Mesenchymal stem cell (in vitro differentiated cells and primary cell): Measurements from ENCODE around the gene DGCR2.

Source experiments
- DNase-seq: peaks from one replicate; pipeline ENCODE4 v3.0.0-alpha.2; 2013
- H2AFZ ChIP-seq: one replicate; pipeline ENCODE4 v1.6.1; 2013; ENCODE audit warnings: low read depth, mild to moderate bottlenecking, control low read depth, inconsistent platforms, low read length, moderate library complexity
- H2AK5ac ChIP-seq: 2 replicates; pipeline ENCODE4 v1.6.1; 2013; ENCODE audit warnings: low read length, moderate library complexity, mild to moderate bottlenecking, inconsistent platforms; ENCODE audit not compliant: severe bottlenecking
- H2BK120ac ChIP-seq: one replicate; pipeline ENCODE4 v1.6.1; 2013; ENCODE audit warnings: low read depth, mild to moderate bottlenecking, inconsistent platforms, low read length, moderate library complexity
- H2BK12ac ChIP-seq, 2 experiments: one replicate each; pipeline ENCODE4 v1.6.1; 2013; ENCODE audit warnings: inconsistent platforms in 2 of 2, low read length in 2 of 2, mild to moderate bottlenecking in 2 of 2, moderate library complexity in 2 of 2, control low read depth in 1 of 2
- H2BK15ac ChIP-seq: one replicate; pipeline ENCODE4 v1.6.1; 2013; ENCODE audit warnings: mild to moderate bottlenecking, low read depth, inconsistent platforms; ENCODE audit not compliant: poor library complexity, severe bottlenecking
- H2BK5ac ChIP-seq: 2 replicates; pipeline ENCODE4 v1.6.1; 2013; ENCODE audit warnings: low read depth, mild to moderate bottlenecking, low read length, control low read depth, inconsistent platforms; ENCODE audit not compliant: poor library complexity, severe bottlenecking
- H3K14ac ChIP-seq, 2 experiments: one replicate each; pipeline ENCODE4 v1.6.1; 2013; ENCODE audit warnings: inconsistent platforms in 2 of 2, low read length in 2 of 2, control low read depth in 1 of 2, mild to moderate bottlenecking in 1 of 2, moderate library complexity in 1 of 2
- H3K18ac ChIP-seq, 2 experiments: one replicate each; pipeline ENCODE4 v1.6.1; 2013; ENCODE audit warnings: inconsistent platforms in 2 of 2, low read length in 2 of 2, control low read depth in 1 of 2, low read depth in 1 of 2, mild to moderate bottlenecking in 1 of 2
- H3K23ac ChIP-seq, 2 experiments: one replicate each; pipeline ENCODE4 v1.6.1; 2013; ENCODE audit warnings: inconsistent platforms in 2 of 2, low read length in 2 of 2, mild to moderate bottlenecking in 2 of 2, moderate library complexity in 2 of 2, control low read depth in 1 of 2
- H3K27ac ChIP-seq: 2 replicates; pipeline ENCODE4 v1.5.1; 2013; ENCODE audit warnings: mild to moderate bottlenecking, moderate library complexity, low read length, control low read depth, inconsistent platforms; ENCODE audit not compliant: poor library complexity, severe bottlenecking
- H3K27me3 ChIP-seq, 2 experiments: 2 replicates each; pipeline versions ENCODE4 v1.6.1 to v1.7.0; 2013; ENCODE audit warnings: low read length in 2 of 2, mild to moderate bottlenecking in 2 of 2, moderate library complexity in 2 of 2, control low read depth in 1 of 2, inconsistent platforms in 1 of 2; ENCODE audit not compliant: control insufficient read depth in 1 of 2, insufficient read depth in 1 of 2
- H3K36me3 ChIP-seq, 2 experiments: 2 replicates each; pipeline versions ENCODE4 v1.6.1 to v1.7.0; 2013; ENCODE audit warnings: low read length in 2 of 2, control low read depth in 1 of 2, inconsistent platforms in 1 of 2, low read depth in 1 of 2, mild to moderate bottlenecking in 1 of 2; ENCODE audit not compliant: insufficient read depth in 2 of 2, control insufficient read depth in 1 of 2
- H3K4ac ChIP-seq, 2 experiments: one replicate each; pipeline ENCODE4 v1.6.1; 2013; ENCODE audit warnings: inconsistent platforms in 2 of 2, low read length in 2 of 2, mild to moderate bottlenecking in 2 of 2, moderate library complexity in 2 of 2, control low read depth in 1 of 2, low read depth in 1 of 2
- H3K4me1 ChIP-seq: 2 replicates; pipeline ENCODE4 v1.6.1; 2013; ENCODE audit warnings: low read depth, low read length, control low read depth; ENCODE audit not compliant: control insufficient read depth, insufficient read depth
- H3K4me2 ChIP-seq: 2 replicates; pipeline ENCODE4 v1.6.1; 2013; ENCODE audit warnings: low read length, mild to moderate bottlenecking, inconsistent platforms; ENCODE audit not compliant: poor library complexity, severe bottlenecking
- H3K4me3 ChIP-seq, 2 experiments: 2 replicates each; pipeline versions ENCODE4 v1.5.1 to v1.7.0; 2013; ENCODE audit warnings: low read length in 2 of 2, mild to moderate bottlenecking in 2 of 2, control low read depth in 1 of 2, low read depth in 1 of 2; ENCODE audit not compliant: insufficient read depth in 1 of 2
- H3K79me1 ChIP-seq: replicated peaks from 2 replicates; pipeline ENCODE4 v1.6.1; 2013; ENCODE audit warnings: mild to moderate bottlenecking, control low read depth, low read length, inconsistent platforms; ENCODE audit not compliant: poor library complexity, severe bottlenecking
- H3K9ac ChIP-seq: 2 replicates; pipeline ENCODE4 v1.7.0; 2013; ENCODE audit warnings: mild to moderate bottlenecking, low read length, moderate library complexity
- H3K9me3 ChIP-seq: 2 replicates; pipeline ENCODE4 v1.7.0; 2013; ENCODE audit warnings: mild to moderate bottlenecking, low read length; ENCODE audit not compliant: control insufficient read depth
- H4K8ac ChIP-seq: one replicate; pipeline ENCODE4 v1.6.1; 2013; ENCODE audit warnings: inconsistent platforms, mild to moderate bottlenecking, low read length, moderate library complexity
- H4K91ac ChIP-seq: one replicate; pipeline ENCODE4 v1.6.1; 2013; ENCODE audit warnings: mild to moderate bottlenecking, low read length, inconsistent platforms
- WGBS: methylation state at CpG from one replicate; pipeline ENCODE4 v1.1.7; 2013; ENCODE audit warnings: mixed read lengths; 5-methylcytosine and 5-hydroxymethylcytosine counted together

Gene DGCR2

GRCh38 chr22:19138217-19139000 lies 16.2 kb upstream of the DGCR2 start:
- Histone ChIP-seq H3K18ac (no peak overlapping the region), H2BK5ac (no peak overlapping the region), H2AK5ac (no peak overlapping the region), H3K79me1 (peaks cover 51% of the 10 kb centered on the region), H3K4me3 (no peak overlapping the region), H3K36me3 (peaks cover 79 to 90% of the 10 kb centered on the region in 2 experiments), H3K23ac (no peak overlapping the region), H3K27me3 (no peaks in the 10 kb centered on the region), H3K14ac (no peak overlapping the region), H3K4me2 (no peak overlapping the region), H2BK15ac (no peak overlapping the region), H4K91ac (no peak overlapping the region), H3K9ac (no peak overlapping the region), H2BK120ac (no peak overlapping the region), H2AFZ (no peak overlapping the region), H3K4me1 (peaks cover 2% of the 10 kb centered on the region), H2BK12ac (no peak overlapping the region), H3K9me3 (no peaks in the 10 kb centered on the region), H3K4ac (no peak overlapping the region), H3K27ac (no peak overlapping the region), H4K8ac (no peak overlapping the region)
- no peak for DNase-seq
- WGBS = 96% methylated on average over 15 of the region's 15 CpGs

GRCh38 chr22:19137384-19138216 lies 15.4 kb upstream of the DGCR2 start:
- H3K18ac ChIP-seq = no peak overlapping the region
- H3K4me1 ChIP-seq = no peaks in the 10 kb centered on the region
- H3K4me3 ChIP-seq = no peak overlapping the region
- H4K8ac ChIP-seq = no peak overlapping the region
- no peak overlapping the region for H3K4ac ChIP-seq
- no peak overlapping the region for H2AFZ ChIP-seq
- H3K27me3 ChIP-seq = no peaks in the 10 kb centered on the region
- no peak for DNase-seq
- no peak overlapping the region for H3K27ac ChIP-seq
- H3K9me3 ChIP-seq = no peaks in the 10 kb centered on the region
- no peak overlapping the region for H2BK15ac ChIP-seq
- peaks cover 86 to 96% of the 10 kb centered on the region in 2 experiments for H3K36me3 ChIP-seq
- H3K4me2 ChIP-seq = no peak overlapping the region
- no peak overlapping the region for H4K91ac ChIP-seq
- H3K23ac ChIP-seq = no peak overlapping the region
- no peak overlapping the region for H2AK5ac ChIP-seq
- no peak overlapping the region for H3K9ac ChIP-seq
- peaks cover 53% of the 10 kb centered on the region for H3K79me1 ChIP-seq
- H2BK12ac ChIP-seq = no peak overlapping the region
- WGBS = 91% methylated on average over 11 of the region's 11 CpGs
- H2BK5ac ChIP-seq = no peak overlapping the region
- no peak overlapping the region for H2BK120ac ChIP-seq
- no peak overlapping the region for H3K14ac ChIP-seq

- WGBS = 96% methylated on average over 10 of the region's 10 CpGs
- no peak overlapping the region for H2BK5ac ChIP-seq
- H3K4me2 ChIP-seq = no peak overlapping the region
- H3K4me3 ChIP-seq = no peak overlapping the region
- peaks cover 46% of the 10 kb centered on the region for H3K79me1 ChIP-seq
- H3K23ac ChIP-seq = no peak overlapping the region
- peaks cover 86 to 92% of the 10 kb centered on the region in 2 experiments for H3K36me3 ChIP-seq
- H3K27ac ChIP-seq = no peak overlapping the region
- H2AK5ac ChIP-seq = no peak overlapping the region
- no peaks in the 10 kb centered on the region for H3K9me3 ChIP-seq
- no peak overlapping the region for H2AFZ ChIP-seq
- no peak overlapping the region for H3K14ac ChIP-seq
- no peak overlapping the region for H3K9ac ChIP-seq
- no peak overlapping the region for H3K18ac ChIP-seq
- no peaks in the 10 kb centered on the region for H3K4me1 ChIP-seq
- no peak overlapping the region for H2BK12ac ChIP-seq
- no peak for DNase-seq
- H2BK15ac ChIP-seq = no peak overlapping the region
- H4K91ac ChIP-seq = no peak overlapping the region
- H4K8ac ChIP-seq = no peak overlapping the region
- no peak overlapping the region for H2BK120ac ChIP-seq
- H3K27me3 ChIP-seq = no peaks in the 10 kb centered on the region
- H3K4ac ChIP-seq = no peak overlapping the region
Measured at GRCh38 chr22:19136915-19137314, 14.7 kb upstream of the DGCR2 start.

GRCh38 chr22:19134874-19135273 lies 12.7 kb upstream of the DGCR2 start:
- WGBS = 93% methylated on average over 18 of the region's 18 CpGs
- no peak overlapping the region for H4K8ac ChIP-seq
- no peak overlapping the region for H2AK5ac ChIP-seq
- no peak overlapping the region for H3K9ac ChIP-seq
- no peaks in the 10 kb centered on the region for H3K9me3 ChIP-seq
- no peak overlapping the region for H3K27ac ChIP-seq
- H3K4me1 ChIP-seq = no peaks in the 10 kb centered on the region
- H2BK5ac ChIP-seq = no peak overlapping the region
- H3K23ac ChIP-seq = no peak overlapping the region
- no peak overlapping the region for H2AFZ ChIP-seq
- no peaks in the 10 kb centered on the region for H3K27me3 ChIP-seq
- H3K18ac ChIP-seq = no peak overlapping the region
- no peak overlapping the region for H2BK120ac ChIP-seq
- no peak for DNase-seq
- peaks cover 79 to 82% of the 10 kb centered on the region in 2 experiments for H3K36me3 ChIP-seq
- H3K79me1 ChIP-seq = peaks cover 35% of the 10 kb centered on the region
- H2BK15ac ChIP-seq = no peak overlapping the region
- H3K14ac ChIP-seq = no peak overlapping the region
- H4K91ac ChIP-seq = no peak overlapping the region
- no peak overlapping the region for H2BK12ac ChIP-seq
- no peak overlapping the region for H3K4ac ChIP-seq
- H3K4me2 ChIP-seq = no peak overlapping the region
- no peak overlapping the region for H3K4me3 ChIP-seq
